HG02678 (cell line): ENCODE results near the gene CEP131.
A peak's percentile ranks its signal among the peaks of the same experiment; 100 is the strongest.

ENCODE experiments used
- ATAC-seq: cut with Tn5 transposase; IDR thresholded peaks from one replicate; pipeline ENCODE4 v1.9.1; 2021; ENCODE audit warnings: mild to moderate bottlenecking, moderate library complexity; ENCODE audit not compliant: unreplicated experiment

The CEP131 gene

GRCh38 chr17:81222906-81223761 is at the start of gene CEP131:
TSS of gene CEP131 (minus strand) at chr17:81222965. CDS start at chr17:81220056, 2,909 bp downstream.
- peak; percentile 95 for ATAC-seq

DNA sequence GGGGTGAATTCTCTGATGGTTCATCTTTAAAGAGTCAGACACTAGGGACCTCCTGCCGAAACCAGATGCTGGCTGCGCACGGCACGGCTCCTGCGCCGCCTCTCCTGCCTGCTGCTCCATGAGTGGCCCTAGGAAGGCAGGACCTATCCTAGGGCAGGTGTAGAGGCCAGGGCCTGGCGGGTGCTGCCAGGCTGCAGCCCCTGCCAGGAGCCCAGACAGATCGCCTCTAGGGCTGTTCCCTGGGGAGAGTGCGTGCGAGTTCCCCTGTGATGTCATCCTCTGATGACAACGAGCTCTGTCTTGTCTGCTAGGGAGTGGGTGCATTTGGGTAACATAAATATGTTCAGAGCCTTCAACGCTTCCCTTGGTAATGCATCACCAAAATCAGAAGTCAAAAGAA is 48.5 kb upstream of the CEP131 start:
- no peak for ATAC-seq

DNA sequence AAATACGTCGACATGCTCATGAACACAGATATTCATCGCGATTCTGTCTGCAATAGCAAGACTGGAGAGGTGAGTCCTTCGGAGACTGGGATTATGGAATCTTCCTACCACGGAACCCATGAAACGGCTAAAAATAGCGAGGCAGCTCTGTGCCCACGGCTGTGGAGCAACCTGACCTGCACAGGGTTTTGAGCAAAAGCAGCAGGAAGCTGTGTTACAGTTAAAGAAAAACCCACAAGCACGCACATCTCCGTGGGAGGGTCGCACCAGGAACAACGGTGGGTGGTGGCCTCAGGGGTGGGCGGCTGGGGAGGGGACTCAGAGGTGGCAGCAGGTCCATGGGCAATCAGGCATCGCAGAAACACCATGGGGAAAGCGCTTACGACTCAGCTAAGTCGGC is 47.5 kb upstream of the CEP131 start:
- ATAC-seq = no peak

DNA sequence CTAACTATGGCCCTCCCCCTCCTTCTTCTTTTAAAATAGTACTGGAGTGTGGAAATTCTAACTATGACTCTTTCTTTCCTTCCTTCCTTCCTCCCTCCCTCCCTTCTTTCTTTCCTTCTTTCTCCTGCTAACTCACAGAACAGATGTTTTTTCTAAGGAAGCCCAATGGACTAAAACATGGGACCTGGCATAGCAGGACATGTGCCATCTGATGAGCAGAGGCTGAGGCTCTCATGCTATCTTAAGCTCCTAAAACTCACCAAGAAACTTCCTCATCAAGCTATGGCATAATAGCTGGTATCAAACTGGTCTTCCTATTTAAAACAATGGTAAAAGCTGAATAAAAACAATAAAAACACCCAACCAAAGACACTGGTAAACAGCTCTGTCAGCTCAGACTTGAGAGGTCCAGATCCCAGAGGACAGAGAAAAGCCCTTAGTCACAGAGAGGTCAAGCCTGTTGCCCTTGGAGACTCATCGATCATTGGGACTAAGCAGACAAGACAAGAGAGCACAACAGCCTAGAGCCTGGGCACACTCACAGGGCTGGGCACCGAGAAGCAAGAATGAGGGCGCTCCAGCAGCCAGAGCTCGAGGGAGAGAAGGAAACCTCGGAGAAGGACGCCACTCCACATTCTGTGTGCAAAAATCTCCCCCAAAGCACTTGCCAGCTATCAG is 44.8 kb upstream of the CEP131 start:
- no peak for ATAC-seq

GRCh38 chr17:81265576-81265975 is 42.8 kb upstream of the CEP131 start:
- no peak for ATAC-seq

- no peak for ATAC-seq
Measured at GRCh38 chr17:81264640-81265039, 41.9 kb upstream of the CEP131 start.

- ATAC-seq = no peak
Measured at GRCh38 chr17:81263371-81264181, 40.8 kb upstream of the CEP131 start.

- ATAC-seq = no peak
Measured at GRCh38 chr17:81261582-81262336, 39.0 kb upstream of the CEP131 start.

DNA sequence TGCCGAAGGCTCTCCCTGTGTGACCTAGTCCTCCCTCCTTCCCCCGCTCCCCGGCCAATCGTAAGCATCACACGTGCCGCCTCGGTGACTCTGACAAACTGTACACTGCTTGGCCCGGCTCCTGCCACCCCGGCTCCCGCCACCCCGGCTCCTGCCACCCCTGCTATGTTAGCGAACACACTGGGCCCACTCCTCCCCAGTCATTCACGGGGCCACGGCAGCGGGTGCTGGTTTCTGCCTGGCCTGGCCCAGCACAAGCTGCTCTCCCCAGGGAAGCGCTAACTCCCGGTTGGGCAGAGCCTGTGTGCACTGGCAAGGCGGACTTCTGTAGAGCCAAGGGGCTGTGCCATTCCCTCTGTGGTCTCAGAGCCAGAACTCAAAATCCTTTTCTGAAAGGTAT is 38.3 kb upstream of the CEP131 start:
- no peak for ATAC-seq

DNA sequence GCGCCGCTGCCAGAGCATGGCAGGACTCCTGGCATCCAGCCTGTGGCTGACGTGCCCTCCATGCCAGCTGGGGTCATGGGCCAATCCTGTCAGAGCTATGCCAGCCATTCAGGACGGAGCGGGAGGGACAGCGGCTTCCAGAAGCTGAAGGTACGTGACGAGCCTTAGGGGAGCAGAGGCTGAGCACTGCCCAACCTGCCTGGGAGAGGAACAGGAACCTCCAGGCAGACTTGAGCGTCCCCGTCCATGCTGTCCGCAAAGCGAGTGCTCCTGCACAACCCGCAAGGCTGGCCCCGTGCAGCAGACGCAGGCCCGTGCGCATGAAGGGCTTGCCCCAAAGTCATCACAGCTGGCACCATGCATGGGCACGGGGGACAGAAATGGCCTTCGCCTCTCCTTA is 37.9 kb upstream of the CEP131 start:
- ATAC-seq = no peak

GRCh38 chr17:81260171-81260570 is 37.4 kb upstream of the CEP131 start:
- ATAC-seq = no peak

GRCh38 chr17:81259058-81259605 is 36.4 kb upstream of the CEP131 start:
- no peak for ATAC-seq

- no peak for ATAC-seq
Measured at GRCh38 chr17:81258292-81258691, 35.5 kb upstream of the CEP131 start.

DNA sequence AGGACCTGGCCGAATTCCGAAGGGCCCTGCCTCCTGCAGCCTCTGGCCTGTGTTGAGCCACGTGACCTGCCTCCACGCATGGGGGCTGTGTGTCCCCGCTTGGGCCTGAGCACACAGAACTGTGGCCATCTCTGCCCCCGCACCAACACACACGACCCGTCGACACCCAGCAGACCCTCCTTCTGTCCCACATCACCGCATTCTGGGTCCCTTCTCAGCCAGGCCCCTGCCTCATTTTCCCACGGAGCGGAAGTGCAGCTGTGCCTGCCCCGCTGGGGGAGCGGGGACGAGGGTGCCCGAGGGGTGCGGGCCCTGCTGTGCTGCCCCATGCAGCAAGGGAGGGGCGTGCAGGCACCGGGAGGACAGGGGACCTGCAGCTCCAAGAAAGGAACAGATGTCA is 34.8 kb upstream of the CEP131 start:
- ATAC-seq = no peak

DNA sequence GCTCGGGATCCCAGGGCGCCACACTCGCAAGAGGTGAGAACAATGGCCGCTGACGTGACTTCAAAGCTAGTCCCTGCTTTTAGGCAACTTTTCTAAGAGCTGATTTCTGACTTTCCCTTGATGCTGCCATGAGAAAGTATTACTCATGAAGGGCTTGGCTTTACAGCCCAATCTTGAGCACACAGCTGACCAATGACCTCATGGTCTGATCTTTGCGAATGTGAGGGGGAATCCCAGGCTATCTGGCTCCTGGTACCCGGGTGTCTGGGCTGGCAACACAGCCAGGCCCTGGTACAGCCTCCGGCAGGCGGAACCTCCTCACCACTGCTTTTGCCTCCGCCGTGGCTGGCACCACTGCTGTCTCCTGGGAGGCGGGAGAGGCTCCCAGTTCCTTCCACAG is 33.9 kb upstream of the CEP131 start:
- ATAC-seq = no peak

DNA sequence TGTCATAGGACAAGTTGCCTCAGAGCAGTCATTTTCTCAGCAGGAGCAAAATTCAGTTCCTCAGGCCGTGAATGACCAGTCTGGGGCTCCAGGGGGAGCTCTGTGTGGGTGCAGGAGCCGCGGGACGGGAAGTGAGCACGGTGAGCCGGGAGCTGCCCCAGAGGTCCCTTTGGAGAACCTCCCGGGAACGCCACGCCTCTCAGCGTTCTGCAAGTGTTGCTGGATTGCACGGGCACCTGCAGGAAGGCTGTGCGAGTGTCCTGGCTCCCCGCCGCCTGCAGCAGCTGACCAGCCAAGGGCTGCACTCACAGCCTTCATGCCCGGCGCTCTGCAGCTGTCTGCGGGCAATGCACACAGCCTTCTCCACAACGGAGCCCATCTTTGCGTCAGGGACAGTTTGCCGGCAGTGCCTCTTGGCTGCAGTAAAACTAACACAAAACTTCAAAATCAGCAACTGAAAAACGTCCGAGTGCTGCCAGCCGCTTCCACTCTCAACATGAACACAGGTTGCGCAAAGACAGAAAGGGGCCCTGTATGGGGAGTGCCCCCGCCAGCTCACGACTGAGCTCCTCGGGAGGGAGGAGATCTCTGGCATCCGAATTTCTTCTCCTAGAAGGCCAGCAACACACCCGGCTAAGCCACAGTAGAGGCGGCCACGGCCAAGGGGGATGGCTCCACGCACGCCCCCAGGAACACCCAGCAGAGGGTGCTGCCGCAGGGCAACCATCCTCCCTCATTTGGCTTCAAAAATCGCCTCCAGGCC is 32.4 kb upstream of the CEP131 start:
- no peak for ATAC-seq

DNA sequence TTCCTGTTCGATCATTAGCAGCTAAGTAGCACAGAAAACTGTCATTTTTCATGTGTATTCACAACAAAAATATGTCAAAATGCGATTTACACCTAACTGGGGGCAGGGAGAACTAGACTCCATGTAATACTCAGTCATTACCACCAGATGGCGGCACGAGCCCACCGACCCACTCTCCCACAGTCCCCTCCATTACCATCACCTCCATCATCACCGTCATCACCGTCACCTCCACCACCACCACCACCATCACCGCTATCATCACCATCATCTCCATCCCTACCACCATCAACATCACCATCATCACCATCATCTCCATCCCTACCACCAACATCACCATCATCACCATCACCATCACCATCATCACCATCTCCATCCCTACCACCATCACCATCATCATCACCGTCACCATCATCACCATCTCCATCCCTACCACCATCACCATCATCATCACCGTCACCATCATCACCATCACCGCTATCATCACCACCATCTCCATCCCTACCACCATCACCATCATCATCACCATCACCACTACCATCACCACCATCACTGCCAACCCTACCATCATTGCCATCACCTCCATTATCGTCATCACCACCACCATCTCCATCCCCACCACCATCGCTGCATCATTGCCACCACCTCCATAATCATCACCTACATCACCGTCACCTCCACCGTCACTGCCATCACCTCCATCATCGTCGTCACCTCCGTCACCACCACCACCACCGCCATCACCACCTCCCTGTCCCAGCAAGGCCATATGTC is 30.8 kb upstream of the CEP131 start:
- no peak for ATAC-seq

DNA sequence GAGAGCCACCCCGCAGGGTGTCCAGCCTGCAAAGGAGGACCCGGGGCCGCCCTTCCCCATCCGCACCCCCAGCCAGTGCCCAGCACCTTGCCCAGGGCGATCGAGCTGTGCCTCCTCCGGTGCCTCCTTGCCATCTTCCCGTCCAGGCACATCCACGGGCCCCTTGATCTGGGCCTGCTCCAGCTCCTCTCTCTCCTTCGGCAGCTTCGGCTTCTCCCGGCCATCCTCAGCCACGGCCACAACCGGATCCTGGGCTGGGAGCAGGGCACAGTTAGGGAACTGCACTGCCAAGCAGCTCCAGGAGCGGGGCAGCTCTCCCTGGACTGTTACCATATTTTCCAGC is 30.2 kb upstream of the CEP131 start:
- ATAC-seq = no peak

GRCh38 chr17:81252326-81252986 is 29.7 kb upstream of the CEP131 start:
- no peak for ATAC-seq
